ENCODE data around the gene EML5.

EML5 gene

GRCh38 chr14:88746052-88746451 lies 46.7 kb downstream of the EML5 start:
- H3K27ac ChIP-seq: no peak overlapping the region

GRCh38 chr14:88737245-88737644 lies 55.5 kb downstream of the EML5 start:
- H3K4me3 ChIP-seq: no peak overlapping the region
- no peak overlapping the region for H3K27ac ChIP-seq

More at GRCh38 chr14:88746052-88746451, 46.7 kb downstream of the EML5 start:
- no peak overlapping the region for H3K4me3 ChIP-seq

GRCh38 chr14:88733121-88733520 lies 59.6 kb downstream of the EML5 start:
- Histone ChIP-seq H3K27ac (no peak overlapping the region), H3K4me3 (no peak overlapping the region)

- no peak overlapping the region for H3K4me3 ChIP-seq
- no peak overlapping the region for H3K27ac ChIP-seq
These were observed 63.6 kb downstream of the EML5 start for GRCh38 chr14:88729159-88729558.

- Histone ChIP-seq H3K27ac (no peak overlapping the region), H3K4me3 (no peak overlapping the region)
These were observed 65.7 kb downstream of the EML5 start for GRCh38 chr14:88727057-88727456.

- Histone ChIP-seq H3K27ac (no peak overlapping the region), H3K4me3 (no peak overlapping the region)
These were observed 82.0 kb downstream of the EML5 start for GRCh38 chr14:88710709-88711108.

GRCh38 chr14:88707088-88707487 lies 85.7 kb downstream of the EML5 start:
- H3K27ac ChIP-seq: no peak overlapping the region

GRCh38 chr14:88706425-88706824 lies 86.3 kb downstream of the EML5 start:
- no peak overlapping the region for H3K27ac ChIP-seq
- H3K4me3 ChIP-seq: no peak overlapping the region

More at GRCh38 chr14:88707088-88707487, 85.7 kb downstream of the EML5 start:
- no peak overlapping the region for H3K4me3 ChIP-seq

- Histone ChIP-seq H3K27ac (no peak overlapping the region), H3K4me3 (no peak overlapping the region)
These were observed 94.1 kb downstream of the EML5 start for GRCh38 chr14:88698651-88699050.

GRCh38 chr14:88695870-88696269 lies 96.9 kb downstream of the EML5 start:
- Histone ChIP-seq H3K27ac (no peak overlapping the region), H3K4me3 (no peak overlapping the region)

- H3K27ac ChIP-seq: no peak overlapping the region
These were observed 104.4 kb downstream of the EML5 start for GRCh38 chr14:88688386-88688785.

GRCh38 chr14:88683119-88683518 lies 109.6 kb downstream of the EML5 start:
- Histone ChIP-seq H3K4me3 (no peak overlapping the region), H3K27ac (no peak overlapping the region)

More at GRCh38 chr14:88688386-88688785, 104.4 kb downstream of the EML5 start:
- no peak overlapping the region for H3K4me3 ChIP-seq

GRCh38 chr14:88682495-88683114 lies 110.1 kb downstream of the EML5 start:
- H3K4me3 ChIP-seq: no peak overlapping the region
- H3K27ac ChIP-seq: no peak overlapping the region

GRCh38 chr14:88681755-88682494 lies 110.8 kb downstream of the EML5 start:
- H3K27ac ChIP-seq: no peak overlapping the region

GRCh38 chr14:88669346-88669745 lies 123.4 kb downstream of the EML5 start:
- no peak overlapping the region for H3K27ac ChIP-seq

More at GRCh38 chr14:88681755-88682494, 110.8 kb downstream of the EML5 start:
- no peak overlapping the region for H3K4me3 ChIP-seq

GRCh38 chr14:88668448-88669116 lies 124.2 kb downstream of the EML5 start:
- Histone ChIP-seq H3K4me3 (no peak overlapping the region), H3K27ac (no peak overlapping the region)

More at GRCh38 chr14:88669346-88669745, 123.4 kb downstream of the EML5 start:
- no peak overlapping the region for H3K4me3 ChIP-seq

GRCh38 chr14:88667555-88668273 lies 125.0 kb downstream of the EML5 start:
- H3K4me3 ChIP-seq: no peak overlapping the region
- H3K27ac ChIP-seq: peak overlapping the region in 1 of 21 experiments; percentile 10

GRCh38 chr14:88660056-88660455 lies 132.7 kb downstream of the EML5 start:
- no peak overlapping the region for H3K4me3 ChIP-seq

GRCh38 chr14:88639221-88639620 lies 153.5 kb downstream of the EML5 start:
- Histone ChIP-seq H3K27ac (no peak overlapping the region), H3K4me3 (no peak overlapping the region)

More at GRCh38 chr14:88660056-88660455, 132.7 kb downstream of the EML5 start:
- H3K27ac ChIP-seq: no peak overlapping the region

- H3K27ac ChIP-seq: no peak overlapping the region
- no peak overlapping the region for H3K4me3 ChIP-seq
These were observed 160.2 kb downstream of the EML5 start for GRCh38 chr14:88632512-88632911.
